Fibroblast of peridontal ligament (primary cell): ENCODE data around the gene TMEM132D.

Source experiments
- DNase-seq: peaks from one replicate; pipeline ENCODE4 v3.0.0-alpha.2; 2010; ENCODE audit errors: extremely low read depth

The TMEM132D gene

DNA sequence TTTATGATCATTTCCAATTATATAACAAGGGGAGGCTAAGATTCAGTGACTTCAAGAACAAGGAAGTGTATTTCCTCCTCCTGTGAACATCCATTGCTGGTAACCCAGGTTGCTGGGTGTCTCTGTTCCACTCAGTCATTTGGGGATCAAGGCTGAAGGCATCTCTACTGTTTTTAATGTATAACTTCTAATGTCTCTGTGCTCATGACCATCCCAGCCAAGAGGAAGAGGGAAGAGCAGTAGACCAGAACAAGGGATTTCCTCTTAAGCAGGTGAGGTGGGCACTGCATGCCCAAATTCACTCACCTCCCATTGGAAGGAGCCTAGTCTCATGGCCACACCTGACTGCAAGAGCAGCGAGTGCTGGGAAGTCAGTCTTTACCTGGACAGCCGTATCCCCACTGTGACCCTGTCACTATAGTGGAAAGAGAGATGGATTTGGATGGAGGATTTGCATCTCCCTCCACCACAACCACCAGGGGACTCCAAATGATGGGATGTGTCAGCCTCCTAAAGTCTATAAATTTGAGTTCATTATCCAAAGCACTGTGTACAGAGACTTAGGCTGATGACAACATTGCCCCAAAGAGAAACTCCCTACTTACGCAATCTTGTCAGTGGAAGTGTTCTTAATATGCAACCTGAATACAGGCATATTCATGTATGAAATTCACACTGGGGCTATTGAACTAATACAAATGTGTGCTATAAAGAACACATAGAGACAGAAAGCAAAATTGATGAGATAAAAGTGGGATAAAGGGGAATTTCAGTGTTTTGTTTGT is 368.7 kb downstream of the TMEM132D start:
- DNase-seq = no peak

DNA sequence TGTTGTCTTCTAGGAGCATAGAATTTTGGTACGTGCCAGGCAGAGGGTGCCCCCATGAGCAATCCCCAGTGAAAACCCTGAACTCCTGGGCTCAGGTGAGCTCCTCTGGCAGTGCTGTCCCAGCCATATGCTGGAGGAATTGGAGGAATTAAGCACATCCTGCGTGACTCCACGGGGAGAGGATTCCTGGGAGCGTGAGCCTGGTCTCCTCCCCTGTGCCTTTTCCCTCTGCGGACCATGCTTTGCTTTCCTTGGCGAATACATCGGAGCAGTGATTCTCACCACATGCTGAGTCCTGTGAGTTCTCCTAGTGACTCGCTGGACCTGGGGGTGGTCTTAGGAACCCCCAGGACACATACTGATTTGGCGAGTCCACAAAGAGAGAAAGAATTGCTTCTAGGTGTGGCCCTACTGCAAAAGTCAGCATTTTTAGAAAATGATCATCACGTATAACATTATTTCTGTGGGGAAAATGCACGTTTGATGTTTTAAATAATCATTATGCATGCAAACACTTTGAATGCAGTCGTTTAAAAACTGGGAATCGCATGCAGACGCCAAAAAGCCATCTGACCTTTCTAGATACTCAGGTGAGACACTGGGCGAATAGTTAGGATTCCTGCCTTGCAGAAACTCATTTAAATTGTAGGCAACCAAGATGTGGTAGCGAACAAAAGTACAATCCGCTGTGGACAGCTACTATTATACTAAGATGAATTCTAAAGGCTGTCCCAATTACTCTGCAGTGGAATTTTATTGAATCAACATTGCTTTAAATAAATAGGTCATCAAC is 370.9 kb downstream of the TMEM132D start:
- DNase-seq = no peak

DNA sequence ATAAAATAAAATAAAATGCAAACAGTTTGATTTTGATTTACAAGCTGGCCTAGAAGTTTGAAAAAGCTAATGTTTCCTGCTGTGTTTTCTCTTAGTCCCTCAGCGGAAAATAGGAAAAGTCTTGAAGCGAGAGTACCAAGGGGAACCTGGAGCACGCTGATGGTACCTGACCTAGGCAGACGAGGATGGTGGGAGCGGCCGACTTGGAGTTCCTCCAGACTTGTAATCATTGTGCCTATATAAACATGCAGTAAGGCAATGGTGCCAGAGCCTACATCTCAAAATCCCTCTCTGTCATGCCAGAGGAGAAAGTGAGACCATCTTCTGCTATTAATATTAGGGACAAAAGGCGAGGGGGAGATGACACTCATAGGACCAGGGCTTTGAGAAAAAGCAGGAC is 371.7 kb downstream of the TMEM132D start:
- DNase-seq = no peak

DNA sequence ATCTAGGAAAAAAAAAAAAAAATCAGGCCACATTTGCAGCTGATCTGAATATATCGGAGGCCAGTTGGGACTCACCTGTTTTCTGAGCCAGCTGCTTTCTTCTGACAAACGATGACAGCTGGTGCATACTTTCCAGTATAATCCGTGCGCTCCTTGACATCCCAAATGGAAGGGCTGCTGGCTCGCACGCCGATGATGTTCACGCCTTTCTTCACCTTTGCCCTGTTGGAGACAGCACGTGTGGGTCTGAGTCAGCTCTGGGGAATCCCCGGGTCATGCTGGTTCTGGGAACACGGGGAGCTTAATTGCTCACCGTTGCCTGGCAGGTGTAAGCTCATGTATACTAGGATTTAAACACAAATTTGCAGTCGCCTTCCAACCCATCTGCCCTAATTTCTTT is 372.8 kb downstream of the TMEM132D start:
- DNase-seq = no peak

DNA sequence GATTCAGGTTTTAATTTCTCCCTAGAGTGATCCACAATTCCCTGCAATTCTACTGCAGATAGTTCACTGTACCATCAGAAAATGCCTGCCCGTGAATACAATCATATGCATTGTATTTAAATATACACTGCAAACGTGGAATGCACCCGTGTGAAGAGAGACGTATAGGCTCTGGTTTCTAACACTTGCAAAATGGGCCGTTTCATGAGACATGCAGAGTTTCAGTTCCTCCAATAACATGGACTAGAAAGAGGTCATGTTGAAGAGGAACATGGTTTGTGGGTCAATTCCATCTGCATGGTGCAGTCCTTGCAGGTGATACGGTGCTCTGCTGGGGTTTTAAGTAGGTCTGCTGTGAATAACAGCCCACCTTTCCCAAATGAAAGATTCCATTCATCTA is 373.3 kb downstream of the TMEM132D start:
- DNase-seq = no peak

DNA sequence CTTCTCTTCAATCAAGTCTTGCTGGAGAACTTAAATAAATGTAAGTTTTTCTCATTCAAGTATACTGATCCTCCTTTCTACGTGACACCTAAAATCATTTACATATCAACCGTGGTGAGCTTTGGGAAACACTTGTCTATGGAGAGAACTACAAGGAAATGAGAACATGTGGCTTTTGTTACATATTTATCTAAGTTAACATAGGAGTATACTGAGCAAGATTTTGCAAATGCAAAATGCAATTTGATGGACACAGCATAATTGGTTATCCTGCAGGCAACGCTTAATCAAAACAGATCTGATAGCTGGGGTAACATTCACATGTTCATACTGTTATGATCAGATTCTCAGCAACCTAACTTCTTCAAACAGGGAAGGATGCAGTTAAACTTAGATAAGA is 376.3 kb downstream of the TMEM132D start:
- DNase-seq = no peak

DNA sequence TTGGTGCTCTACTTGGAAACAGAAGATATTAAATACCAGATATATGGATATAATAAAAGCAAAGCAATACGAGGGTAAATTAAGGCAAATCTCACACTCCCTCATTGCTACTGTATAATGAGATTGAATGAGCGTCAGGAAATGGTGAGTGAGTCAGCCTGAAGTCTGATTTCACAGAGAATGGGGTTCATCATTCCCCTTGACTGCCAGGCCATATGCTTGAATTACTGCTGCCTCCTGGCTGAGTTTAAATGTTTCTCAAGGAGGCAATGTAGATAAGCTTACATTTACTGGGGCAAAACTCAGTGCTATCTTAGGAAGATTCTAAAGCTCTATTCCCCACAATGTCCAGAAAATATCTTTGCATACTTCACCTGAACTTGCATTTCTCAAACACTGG is 380.2 kb downstream of the TMEM132D start:
- no peak for DNase-seq

DNA sequence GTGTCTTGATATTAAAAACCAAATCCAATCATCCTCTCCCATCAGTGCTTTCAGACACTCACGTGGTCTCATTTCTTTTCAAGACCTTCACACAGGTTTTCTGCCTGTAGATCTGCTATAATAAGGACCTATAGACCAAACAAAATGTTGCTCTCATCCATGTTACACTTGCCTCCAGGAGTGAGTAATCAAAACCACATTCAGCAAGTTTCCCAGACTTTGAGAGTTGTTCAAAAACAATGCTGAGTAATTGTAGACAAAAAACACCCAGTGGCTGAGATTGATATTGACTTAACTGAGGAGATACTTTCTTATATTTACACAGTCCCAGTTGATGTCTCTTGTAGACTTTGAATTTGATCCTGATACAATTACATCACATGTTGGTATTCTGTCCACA is 383.1 kb downstream of the TMEM132D start:
- no peak for DNase-seq

DNA sequence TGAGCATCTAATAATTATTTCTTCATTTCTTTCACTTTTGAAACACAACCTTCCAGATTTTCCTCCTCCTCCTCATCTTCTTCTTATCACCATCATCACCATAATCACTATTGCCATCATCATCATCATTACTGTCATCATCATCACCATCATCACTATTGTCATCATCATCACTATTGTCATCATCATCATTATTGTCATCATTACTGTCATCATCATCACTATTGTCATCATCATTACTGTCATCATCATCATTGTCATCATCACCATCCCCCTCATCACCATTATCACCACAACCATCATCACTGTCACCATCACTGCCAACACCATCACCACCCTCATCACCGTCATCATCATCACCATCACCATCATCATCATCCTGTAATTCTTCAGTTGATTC is 400.0 kb downstream of the TMEM132D start:
- DNase-seq = no peak

DNA sequence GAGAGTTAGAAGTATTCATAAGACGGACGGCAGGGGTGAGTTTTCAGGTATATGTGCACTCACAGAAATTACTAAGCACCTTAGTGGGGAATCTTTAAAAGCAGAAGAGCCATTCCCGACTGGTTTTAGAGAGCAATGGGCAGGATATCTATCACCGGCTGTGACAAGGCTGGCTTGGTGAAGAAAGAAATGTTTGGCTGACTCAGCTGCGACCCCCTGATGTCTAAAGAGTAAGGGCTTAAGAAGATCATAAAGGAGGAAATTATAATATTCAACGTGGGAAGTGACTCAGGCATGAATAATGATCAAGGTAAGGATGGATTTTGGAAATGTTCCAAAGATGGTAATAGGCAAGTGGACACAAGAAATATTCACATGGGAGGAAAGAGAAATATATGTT is 407.6 kb downstream of the TMEM132D start:
- no peak for DNase-seq

DNA sequence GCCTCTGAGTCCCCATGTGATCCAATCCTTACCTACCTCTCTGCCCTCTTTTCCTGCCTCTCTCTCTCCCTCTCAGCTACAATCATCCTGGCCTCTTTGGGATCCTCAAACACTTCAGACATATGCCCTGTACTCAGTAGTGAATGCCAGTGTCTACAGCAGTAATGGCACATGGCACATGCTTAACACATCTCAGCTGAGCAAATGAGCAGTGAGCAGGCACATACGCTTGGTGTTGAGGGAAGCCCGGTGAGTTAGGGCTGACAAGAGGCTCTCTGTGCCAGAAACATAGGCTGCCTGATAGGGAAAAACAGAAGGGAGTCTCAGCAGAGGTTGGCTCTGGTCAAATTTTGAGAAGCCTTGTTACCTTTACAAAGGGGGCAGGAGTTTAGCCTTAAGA is 409.1 kb downstream of the TMEM132D start:
- DNase-seq = no peak

DNA sequence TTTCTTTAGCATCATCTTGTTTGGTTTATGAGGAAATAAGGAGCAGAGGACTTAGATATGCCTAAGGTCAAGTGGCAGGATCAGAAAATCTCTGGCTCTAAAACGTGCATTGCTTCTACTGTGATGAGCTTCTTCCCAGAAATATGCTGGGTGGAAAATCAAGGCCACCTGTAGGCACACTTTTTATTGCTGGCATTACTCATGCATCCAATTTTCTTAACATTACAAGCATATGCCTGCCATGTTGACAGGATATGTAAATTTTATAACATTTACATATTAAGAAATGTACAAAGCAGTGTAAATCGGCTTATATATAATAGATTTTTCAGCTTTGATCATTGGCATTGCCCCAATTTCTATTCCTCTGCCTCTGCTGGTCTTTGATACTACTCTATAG is 409.6 kb downstream of the TMEM132D start:
- DNase-seq = no peak

DNA sequence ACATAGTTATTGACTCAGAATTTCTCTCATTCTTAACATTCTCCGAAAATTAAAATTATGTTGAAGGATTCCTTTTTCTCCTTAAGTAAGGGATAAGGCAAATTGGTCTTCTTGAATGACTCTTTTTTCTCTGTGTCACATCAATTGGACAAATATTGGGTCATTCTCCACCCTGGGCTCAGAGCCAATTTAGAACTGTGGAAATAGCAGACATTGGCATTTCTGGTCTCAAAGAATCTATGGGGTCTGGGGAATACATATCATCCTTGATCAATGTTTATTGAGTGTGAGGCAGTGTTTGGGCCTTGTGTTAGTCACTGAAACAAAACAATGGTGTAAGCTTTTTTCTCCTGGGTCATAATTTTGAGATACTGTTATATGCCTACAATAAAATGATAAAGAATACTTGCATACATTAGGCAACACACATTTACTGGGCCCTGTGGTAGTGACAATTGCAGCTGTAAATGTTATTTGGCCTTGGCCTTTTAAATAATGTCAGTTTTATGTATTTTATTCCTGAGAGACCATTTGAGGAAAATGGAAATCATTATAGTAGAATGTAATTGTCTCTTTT is 414.6 kb downstream of the TMEM132D start:
- DNase-seq = no peak

DNA sequence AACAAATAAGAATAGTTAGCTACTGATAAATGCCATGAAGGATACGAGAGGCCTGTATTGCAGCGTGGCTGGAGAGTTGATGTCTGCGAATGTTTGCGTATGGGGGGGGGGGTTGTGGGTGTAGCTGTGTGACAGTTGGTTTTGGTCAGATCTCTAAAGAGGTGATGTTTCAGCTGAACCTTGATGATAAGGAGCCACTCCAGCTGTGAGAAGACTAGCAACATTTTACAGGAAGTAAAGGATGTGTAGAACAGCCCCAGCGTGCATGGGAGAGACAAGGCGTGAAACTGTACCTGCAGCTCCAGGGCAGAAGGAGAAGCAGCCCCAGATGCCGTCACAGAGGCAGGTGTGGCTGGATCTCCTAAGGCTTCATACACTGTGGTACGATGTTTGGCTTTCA is 416.9 kb downstream of the TMEM132D start:
- DNase-seq = no peak

DNA sequence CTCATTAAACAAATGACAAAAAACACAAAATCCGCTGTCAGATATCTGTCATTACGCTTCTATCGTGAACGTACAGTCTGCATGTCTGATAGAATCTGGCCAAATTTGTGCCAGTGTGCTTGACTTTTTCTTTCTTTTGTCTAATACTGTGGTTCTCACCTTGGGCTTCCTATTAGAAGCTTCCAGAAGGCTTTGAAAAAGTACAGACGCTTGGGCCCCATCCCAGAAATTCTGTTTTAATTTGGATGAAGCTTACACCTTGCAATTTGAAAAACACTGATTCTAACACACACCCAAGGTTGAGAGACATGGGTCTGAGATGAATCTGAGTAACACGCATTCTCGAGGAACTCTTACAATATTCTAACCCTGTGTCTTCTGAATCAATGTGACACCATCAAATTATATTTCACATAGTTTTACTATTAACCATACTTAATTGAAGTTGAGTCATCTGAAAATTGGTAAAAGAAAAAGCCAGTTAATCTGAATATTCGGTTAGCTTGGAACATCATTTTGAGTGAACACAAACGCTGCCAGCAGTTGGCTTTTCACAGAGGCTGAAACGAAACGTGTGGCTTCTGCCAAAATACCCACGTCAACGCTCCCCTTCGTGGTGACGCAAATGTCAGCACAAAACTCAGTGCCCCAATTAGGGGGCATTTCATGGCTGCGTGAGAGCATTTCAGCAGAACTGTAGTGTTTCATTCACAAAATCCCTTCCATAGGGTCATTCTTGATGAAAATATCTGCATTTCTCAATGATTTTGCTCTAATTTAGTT is 420.5 kb downstream of the TMEM132D start:
- no peak for DNase-seq

DNA sequence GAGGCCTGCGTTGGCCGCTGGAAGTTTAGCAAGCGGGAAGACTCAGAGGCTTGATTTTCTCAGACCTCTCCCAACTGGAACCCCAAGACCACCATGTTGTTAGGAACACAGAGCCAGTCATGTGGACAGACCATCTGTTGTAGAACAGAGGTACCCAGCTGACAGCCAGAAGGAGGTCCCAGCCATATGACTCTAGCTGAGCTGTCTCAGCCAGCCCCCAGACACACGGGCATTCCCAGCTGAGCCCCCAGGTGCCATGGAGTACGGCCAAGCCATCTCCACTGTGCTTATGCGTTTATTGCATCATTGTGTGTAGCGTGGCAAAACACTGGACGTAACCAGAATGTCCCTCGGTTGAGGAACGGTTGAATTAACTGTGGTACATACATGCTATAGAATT is 421.9 kb downstream of the TMEM132D start:
- no peak for DNase-seq

DNA sequence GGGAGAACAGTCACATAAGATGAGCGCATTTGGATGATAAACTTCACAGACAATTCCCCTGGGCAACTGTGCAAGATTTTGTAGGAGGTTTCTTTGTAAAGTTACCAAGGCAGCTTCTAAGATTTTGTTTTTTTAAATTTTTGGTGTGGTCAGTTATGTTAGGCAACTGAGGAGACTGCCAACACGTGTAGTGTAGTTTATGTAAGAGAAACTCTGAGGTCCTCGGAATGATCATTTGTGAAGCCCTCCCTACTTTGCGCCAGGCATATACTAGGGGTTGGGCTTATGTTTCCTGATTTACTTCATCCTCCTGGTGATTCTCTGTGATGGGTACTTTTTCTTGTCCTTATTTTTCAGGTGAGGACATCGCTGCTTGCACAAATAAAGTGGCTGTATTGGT is 433.6 kb downstream of the TMEM132D start:
- no peak for DNase-seq

DNA sequence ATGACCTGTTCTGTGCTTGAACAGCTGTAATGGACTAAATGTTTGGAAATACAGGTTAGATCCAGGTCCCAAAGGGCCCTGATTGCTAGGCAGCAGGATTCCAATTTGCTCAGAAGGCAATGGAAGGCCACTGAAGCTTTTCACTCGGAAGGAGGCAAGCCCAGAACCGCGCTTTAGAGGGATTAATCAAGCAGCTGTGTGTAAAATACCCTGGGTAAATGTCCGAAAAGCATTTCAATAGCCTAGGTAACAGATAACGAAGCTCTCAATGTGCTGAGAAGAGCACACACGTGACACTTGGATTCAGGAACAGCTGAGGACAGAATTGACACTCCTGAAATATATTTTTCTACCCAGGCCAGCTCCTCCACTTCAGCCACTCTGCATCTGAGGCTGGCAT is 436.1 kb downstream of the TMEM132D start:
- DNase-seq = no peak

DNA sequence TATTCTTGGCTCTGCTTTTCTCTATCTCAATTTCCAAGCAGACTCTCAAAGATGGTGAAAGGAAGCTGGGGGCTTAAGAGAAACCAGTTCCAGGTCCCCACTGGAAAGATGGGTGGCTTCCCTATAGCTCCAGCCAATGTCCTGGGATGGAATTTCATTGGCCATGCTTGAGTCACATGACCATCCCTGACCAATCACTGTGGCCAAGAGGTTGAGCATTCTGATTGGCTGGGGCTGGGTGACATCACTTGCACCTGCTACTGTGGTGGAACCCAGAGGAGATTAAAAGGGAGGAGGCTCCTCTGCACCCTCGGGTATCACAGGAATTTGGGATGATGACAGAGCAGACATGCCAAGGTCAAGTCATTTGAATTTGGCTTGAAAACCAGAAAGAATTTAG is 436.5 kb downstream of the TMEM132D start:
- no peak for DNase-seq

DNA sequence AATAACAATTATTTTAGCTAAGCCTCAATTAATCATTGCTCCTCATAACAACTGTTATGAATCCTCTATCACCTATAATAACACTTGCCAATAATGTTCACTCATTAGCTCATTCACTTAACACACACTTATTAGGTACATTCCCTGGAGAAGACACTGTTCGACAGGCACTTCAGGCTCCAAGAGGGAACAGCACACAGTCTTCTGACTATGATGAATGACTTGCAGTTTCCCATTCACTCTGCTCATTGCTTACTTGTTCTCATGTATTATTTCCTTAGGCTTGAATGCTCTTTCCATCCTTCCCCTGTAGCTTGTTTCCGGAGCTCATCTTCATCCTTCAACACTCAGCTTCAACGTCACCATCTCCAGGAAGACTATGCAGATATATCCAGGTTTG is 437.3 kb downstream of the TMEM132D start:
- no peak for DNase-seq

DNA sequence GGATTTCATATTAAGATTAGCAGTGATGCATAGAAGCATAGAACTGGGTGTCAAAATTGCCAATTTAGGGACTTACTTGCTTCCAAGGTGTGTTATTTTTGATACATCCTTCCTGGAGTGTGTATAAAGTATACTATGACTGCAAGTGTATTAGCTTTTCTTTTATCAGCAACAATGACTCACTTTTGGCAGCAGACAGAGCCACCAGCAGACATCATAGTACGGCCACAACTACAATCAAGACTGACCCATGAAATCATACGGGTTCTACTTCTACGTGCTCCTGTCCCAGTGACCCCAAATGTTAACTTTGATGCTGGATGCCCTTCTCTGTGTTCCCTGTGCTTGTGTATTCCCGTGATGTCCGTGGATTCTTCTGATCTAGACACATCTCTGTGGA is 443.9 kb downstream of the TMEM132D start:
- DNase-seq = no peak

DNA sequence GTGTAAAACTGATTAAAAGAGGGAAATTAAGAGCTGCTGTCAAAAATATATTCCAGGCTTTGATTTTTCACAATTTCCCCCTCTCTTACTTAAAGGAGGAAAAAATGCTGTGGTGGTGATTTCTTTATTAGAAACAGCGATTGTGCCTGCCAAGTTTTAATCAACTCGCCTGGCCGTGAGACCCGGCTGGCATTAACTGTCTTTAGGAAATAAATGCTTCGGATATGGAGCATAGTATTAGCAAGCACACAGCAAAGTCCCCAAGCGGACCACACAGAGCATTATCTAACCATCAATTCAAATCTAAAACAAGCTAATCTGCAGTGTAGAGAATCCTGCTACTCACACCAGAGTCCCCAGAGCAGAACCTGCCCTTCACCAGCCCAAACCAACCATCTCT is 457.1 kb downstream of the TMEM132D start:
- no peak for DNase-seq
